ENCODE data around the gene CALD1. TPM values are rescaled to one million over a fixed set of nuclear protein-coding genes. Genes with fewer than 3 reads are reported as not detected.

CALD1 gene
- total RNA-seq, 1 experiment from 2014 or later = 107 TPM

- no CpG with 5 or more reads among the region's 5 CpGs for WGBS (ENCODE audit: extremely low coverage, insufficient read length, low lambda C conversion rate)
- Histone ChIP-seq H3K9me3 (ENCODE audit: control insufficient read depth, low read depth, low read length) (no peaks in the 10 kb centered on the region), H2BK120ac (ENCODE audit: low read depth, low read length, poor library complexity, severe bottlenecking) (no peak overlapping the region), H3K56ac (ENCODE audit: insufficient read length, low read depth, low read length) (no peak overlapping the region), H3K23me2 (ENCODE audit: insufficient read length, low read depth, low read length, poor library complexity, severe bottlenecking) (no peaks in the 10 kb centered on the region), H4K8ac (replicated peaks; ENCODE audit: insufficient read length, low read depth, low read length) (no peak overlapping the region), H2AK5ac (ENCODE audit: insufficient read length, low read length) (no peak overlapping the region), H3K4me1 (ENCODE audit: insufficient read depth, low read length) (no peaks in the 10 kb centered on the region), H3K23ac (ENCODE audit: insufficient read length, low read depth, low read length) (no peak overlapping the region), H3K27ac (ENCODE audit: insufficient read length, low read depth, low read length) (no peak overlapping the region), H3K18ac (ENCODE audit: insufficient read length, low read depth, low read length) (no peak overlapping the region), H2BK5ac (ENCODE audit: insufficient read length, low read length) (no peak overlapping the region), H2AFZ (ENCODE audit: low read length) (no peak overlapping the region), H4K20me1 (ENCODE audit: control insufficient read depth, insufficient read depth, insufficient read length) (no peaks in the 10 kb centered on the region), H3K79me2 (ENCODE audit: insufficient read depth, low read length) (no peaks in the 10 kb centered on the region), H3K14ac (ENCODE audit: insufficient read depth, low read length) (no peak overlapping the region), H2BK12ac (ENCODE audit: insufficient read length, low read depth, low read length) (no peak overlapping the region), H4K91ac (ENCODE audit: insufficient read length, low read depth, low read length) (no peak overlapping the region), H2BK15ac (ENCODE audit: low read depth, low read length) (no peak overlapping the region), H3K79me1 (ENCODE audit: insufficient read depth, low read depth, low read length, poor library complexity, severe bottlenecking) (no peaks in the 10 kb centered on the region), H3K9ac (ENCODE audit: extremely low read depth, insufficient read length, low read length) (no peak overlapping the region), H4K5ac (ENCODE audit: insufficient read length, low read depth, low read length) (no peak overlapping the region), H3K4me2 (ENCODE audit: insufficient read depth, insufficient read length, low read length) (no peak overlapping the region), H3K4ac (ENCODE audit: low read depth, low read length) (no peak overlapping the region), H3T11ph (ENCODE audit: low read length) (no peak overlapping the region), H3K27me3 (ENCODE audit: insufficient read depth, low read length) (no peaks in the 10 kb centered on the region), H2BK20ac (ENCODE audit: low read depth, low read length, poor library complexity, severe bottlenecking) (no peak overlapping the region)
- Mint-ChIP-seq H3K36me3 (ENCODE audit: insufficient read depth in 1 of 3, low read depth in 3 of 3) (peaks cover 7 to 30% (median 26%) of the 10 kb centered on the region in 3 experiments; a peak in 6 of 7 replicates), H3K9me3 (no peaks in the 10 kb centered on the region), H3K27me3 (ENCODE audit: low read depth) (no peaks in the 10 kb centered on the region), H3K4me3 (no peak overlapping the region), H3K27ac (0 out of 7 replicates have a peak overlapping the region, but pooled peaks of 1 of the 3 experiments have one; percentile 26), H3K4me1 (peaks cover 7% of the 10 kb centered on the region in 2 experiments; a peak in 3 of 4 replicates)
- TF ChIP-seq, protein P1, sequence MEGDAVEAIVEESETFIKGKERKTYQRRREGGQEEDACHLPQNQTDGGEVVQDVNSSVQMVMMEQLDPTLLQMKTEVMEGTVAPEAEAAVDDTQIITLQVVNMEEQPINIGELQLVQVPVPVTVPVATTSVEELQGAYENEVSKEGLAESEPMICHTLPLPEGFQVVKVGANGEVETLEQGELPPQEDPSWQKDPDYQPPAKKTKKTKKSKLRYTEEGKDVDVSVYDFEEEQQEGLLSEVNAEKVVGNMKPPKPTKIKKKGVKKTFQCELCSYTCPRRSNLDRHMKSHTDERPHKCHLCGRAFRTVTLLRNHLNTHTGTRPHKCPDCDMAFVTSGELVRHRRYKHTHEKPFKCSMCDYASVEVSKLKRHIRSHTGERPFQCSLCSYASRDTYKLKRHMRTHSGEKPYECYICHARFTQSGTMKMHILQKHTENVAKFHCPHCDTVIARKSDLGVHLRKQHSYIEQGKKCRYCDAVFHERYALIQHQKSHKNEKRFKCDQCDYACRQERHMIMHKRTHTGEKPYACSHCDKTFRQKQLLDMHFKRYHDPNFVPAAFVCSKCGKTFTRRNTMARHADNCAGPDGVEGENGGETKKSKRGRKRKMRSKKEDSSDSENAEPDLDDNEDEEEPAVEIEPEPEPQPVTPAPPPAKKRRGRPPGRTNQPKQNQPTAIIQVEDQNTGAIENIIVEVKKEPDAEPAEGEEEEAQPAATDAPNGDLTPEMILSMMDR (conservative IDR thresholded peaks at IDR 0.05) = no peak
- no peak for DNase-seq
Observed at GRCh38 chr7:134925766-134926165, 146.3 kb downstream of the CALD1 start.

Data from H9 (cell line).